Measurements from ENCODE around the gene SLC12A5.

SLC12A5 gene

GRCh38 chr20:46013322-46013828 lies 15.6 kb upstream of the SLC12A5 start:
- no peak for TF ChIP-seq CTCF (IDR thresholded peaks at IDR 0.05)
- H3K4me3 ChIP-seq: peak overlapping the region; percentile 39
- no peak overlapping the region for H3K27ac ChIP-seq
- DNase-seq (ENCODE audit: low spot score): no peak

GRCh38 chr20:46013829-46014516 lies 15.0 kb upstream of the SLC12A5 start:
- peak; percentile 47 for TF ChIP-seq CTCF (IDR thresholded peaks at IDR 0.05)
- no peak for DNase-seq (ENCODE audit: low spot score)
- Histone ChIP-seq H3K27ac (no peak overlapping the region), H3K4me3 (peak overlapping the region; percentile 39)

- no peak for TF ChIP-seq CTCF (IDR thresholded peaks at IDR 0.05)
- Histone ChIP-seq H3K4me3 (no peak overlapping the region), H3K27ac (no peak overlapping the region)
- DNase-seq (ENCODE audit: low spot score): no peak
Measured at GRCh38 chr20:46014517-46015396, 14.3 kb upstream of the SLC12A5 start.

GRCh38 chr20:46017272-46017671 lies 11.7 kb upstream of the SLC12A5 start:
- Histone ChIP-seq H3K27ac (no peak overlapping the region), H3K4me3 (no peak overlapping the region)
- DNase-seq (ENCODE audit: low spot score): no peak
- no peak for TF ChIP-seq CTCF (IDR thresholded peaks at IDR 0.05)

GRCh38 chr20:46018112-46018511 lies 10.9 kb upstream of the SLC12A5 start:
- Histone ChIP-seq H3K4me3 (no peak overlapping the region), H3K27ac (no peak overlapping the region)
- no peak for DNase-seq (ENCODE audit: low spot score)
- TF ChIP-seq CTCF (IDR thresholded peaks at IDR 0.05): no peak

- no peak for TF ChIP-seq CTCF (IDR thresholded peaks at IDR 0.05)
Measured at GRCh38 chr20:46018611-46019010, 10.4 kb upstream of the SLC12A5 start.

More at GRCh38 chr20:46018611-46019010, 10.4 kb upstream of the SLC12A5 start:
- Histone ChIP-seq H3K4me3 (no peak overlapping the region), H3K27ac (no peak overlapping the region)
- no peak for DNase-seq (ENCODE audit: low spot score)

Data from coronary artery (tissue), 2 donors.